ENCODE measurements around the gene NTM.

The NTM gene

DNA sequence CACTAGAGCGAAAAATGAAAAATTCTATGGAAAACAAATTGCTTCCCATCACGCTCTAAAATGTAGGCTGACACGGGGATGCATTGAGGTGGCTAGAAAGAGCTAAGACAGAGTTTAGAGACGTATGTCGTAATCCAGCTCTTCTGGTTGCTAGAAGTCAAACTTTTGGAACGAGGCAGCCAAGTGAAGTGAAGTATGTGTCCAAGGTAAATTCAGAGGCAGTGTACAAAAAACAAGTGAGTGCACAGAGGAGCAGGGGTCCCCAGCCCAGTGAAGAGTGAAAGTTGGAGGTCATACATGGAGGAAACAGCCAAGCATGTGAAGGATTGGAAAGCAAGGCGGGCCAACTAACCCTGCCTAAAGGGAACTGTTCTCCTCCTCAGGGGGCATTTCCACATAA lies 528.5 kb downstream of the NTM start:
- no peak for TF ChIP-seq ZFX (IDR thresholded peaks at IDR 0.05; ENCODE audit: borderline replicate concordance)
- TF ChIP-seq, protein P1, sequence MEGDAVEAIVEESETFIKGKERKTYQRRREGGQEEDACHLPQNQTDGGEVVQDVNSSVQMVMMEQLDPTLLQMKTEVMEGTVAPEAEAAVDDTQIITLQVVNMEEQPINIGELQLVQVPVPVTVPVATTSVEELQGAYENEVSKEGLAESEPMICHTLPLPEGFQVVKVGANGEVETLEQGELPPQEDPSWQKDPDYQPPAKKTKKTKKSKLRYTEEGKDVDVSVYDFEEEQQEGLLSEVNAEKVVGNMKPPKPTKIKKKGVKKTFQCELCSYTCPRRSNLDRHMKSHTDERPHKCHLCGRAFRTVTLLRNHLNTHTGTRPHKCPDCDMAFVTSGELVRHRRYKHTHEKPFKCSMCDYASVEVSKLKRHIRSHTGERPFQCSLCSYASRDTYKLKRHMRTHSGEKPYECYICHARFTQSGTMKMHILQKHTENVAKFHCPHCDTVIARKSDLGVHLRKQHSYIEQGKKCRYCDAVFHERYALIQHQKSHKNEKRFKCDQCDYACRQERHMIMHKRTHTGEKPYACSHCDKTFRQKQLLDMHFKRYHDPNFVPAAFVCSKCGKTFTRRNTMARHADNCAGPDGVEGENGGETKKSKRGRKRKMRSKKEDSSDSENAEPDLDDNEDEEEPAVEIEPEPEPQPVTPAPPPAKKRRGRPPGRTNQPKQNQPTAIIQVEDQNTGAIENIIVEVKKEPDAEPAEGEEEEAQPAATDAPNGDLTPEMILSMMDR (IDR thresholded peaks at IDR 0.05): no peak
- peak overlapping the region; percentile 95 for H3K27ac ChIP-seq

DNA sequence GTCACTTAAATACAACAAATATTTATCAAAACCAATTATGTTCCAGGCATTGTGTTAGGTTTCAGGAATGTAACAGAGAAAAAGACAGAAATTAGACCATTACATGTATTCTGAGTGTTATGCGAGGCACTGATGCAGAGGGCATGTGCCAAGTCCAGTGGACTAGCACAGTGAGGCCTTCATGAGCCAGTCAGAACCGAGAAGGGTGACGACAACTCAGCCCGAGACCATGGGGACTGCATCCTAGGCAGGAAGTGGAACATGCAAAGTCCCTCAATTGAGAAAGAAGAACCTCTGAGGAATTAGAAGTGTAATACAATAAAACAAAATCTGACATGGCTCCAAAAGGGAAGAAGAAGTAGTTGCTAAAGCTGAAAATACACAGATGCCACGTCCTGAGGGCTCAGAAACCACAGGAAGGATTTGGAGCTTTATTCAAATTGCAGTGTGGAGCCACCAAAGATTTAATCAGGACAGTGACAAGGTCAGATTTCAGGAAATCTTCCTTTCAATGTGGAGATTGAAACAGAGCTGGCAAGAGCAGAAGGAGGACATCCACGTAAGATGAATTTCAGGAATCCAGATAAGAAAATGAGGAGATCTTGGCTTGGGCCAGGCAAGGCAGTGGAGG lies 529.6 kb downstream of the NTM start:
- no peak overlapping the region; the same call in 1 of the 2 replicates for H3K27ac ChIP-seq
- TF ChIP-seq, protein P1 (IDR thresholded peaks at IDR 0.05): no peak
- TF ChIP-seq ZFX (IDR thresholded peaks at IDR 0.05; ENCODE audit: borderline replicate concordance): no peak

DNA sequence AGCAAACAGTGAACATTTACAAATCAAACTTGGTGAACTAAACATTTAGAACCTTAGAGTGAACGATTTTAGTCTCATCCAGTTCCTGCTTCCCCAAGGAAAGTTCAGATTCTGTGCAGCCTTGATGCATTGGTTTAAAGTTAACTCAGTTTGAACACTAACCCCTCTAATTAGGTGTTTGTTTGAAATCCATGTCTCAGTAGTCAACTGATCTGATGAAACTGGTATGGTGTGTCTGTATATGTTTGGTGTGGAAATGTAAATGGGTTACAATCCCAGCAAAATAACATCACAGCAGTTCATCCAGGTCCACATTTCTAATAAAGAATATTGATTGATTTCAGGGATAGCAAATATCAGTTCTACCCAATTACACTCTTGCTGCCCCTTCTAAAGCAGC lies 532.0 kb downstream of the NTM start:
- peak overlapping the region; percentile 91 for H3K27ac ChIP-seq
- TF ChIP-seq, protein P1 (IDR thresholded peaks at IDR 0.05): no peak
- TF ChIP-seq ZFX (IDR thresholded peaks at IDR 0.05; ENCODE audit: borderline replicate concordance): no peak

DNA sequence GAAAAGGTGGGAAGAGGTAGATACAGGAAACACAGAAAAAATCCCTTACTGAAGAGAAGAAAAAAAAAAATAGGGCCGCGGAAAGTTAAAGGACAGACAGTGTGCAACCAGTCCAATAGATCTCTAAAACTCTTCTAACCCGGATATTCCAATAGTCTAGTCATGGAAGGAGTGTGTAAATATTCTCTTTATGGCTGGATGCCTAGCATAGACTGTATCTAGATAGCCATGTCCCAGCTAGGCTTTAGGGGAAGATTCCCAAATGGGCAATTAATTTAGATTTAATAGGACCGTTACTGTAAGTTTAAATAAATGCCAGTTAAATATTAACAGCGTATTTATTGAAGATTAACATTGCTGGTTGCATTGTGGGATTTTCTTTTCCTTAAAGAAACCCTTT lies 532.7 kb downstream of the NTM start:
- TF ChIP-seq ZFX (IDR thresholded peaks at IDR 0.05; ENCODE audit: borderline replicate concordance): no peak
- TF ChIP-seq, protein P1 (IDR thresholded peaks at IDR 0.05): no peak
- H3K27ac ChIP-seq: peak overlapping the region; percentile 91

DNA sequence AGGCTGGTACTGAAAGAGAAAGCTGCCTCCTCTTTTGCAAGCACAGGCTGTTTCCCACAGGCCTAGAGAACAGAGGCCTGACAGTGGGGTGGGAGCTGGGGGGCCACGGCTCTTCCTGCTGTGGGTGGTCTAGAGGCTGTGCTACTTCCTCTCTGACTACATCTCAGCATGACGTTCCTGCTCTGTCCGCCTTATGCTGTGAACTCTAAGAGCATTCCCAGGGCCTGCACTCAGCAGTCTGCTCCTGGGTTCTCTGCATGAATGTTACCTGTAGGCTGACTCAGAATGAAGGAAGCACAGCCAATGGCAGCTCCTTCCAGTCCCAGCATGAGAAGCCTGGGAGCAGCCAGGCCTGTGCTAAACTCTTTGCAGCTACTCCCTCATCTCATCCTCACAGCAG lies 534.3 kb downstream of the NTM start:
- TF ChIP-seq ZFX (IDR thresholded peaks at IDR 0.05; ENCODE audit: borderline replicate concordance): no peak
- TF ChIP-seq, protein P1 (IDR thresholded peaks at IDR 0.05): no peak
- H3K27ac ChIP-seq: peak overlapping the region; percentile 91

DNA sequence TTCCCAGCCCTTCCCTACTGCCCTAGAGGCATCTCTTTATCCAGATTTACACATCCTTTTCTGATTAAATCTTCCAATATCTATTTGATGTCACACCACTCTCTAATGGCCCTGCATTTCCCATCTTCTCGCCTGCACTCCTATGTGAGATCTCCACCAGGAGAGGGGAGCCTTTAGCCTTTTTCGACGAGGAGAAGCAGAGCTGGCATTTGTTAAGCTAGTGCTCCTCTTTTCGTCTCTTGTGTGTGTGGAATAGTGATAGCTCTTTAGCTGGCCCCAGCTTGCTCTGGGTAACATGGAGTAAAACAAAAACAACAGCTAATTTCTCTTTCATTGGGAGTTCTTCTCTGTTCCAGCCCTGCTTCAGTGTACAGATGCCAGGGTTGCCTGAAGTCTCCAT lies 536.5 kb downstream of the NTM start:
- no peak for TF ChIP-seq ZFX (IDR thresholded peaks at IDR 0.05; ENCODE audit: borderline replicate concordance)
- TF ChIP-seq, protein P1 (IDR thresholded peaks at IDR 0.05): no peak
- H3K27ac ChIP-seq: peak overlapping the region; percentile 37

DNA sequence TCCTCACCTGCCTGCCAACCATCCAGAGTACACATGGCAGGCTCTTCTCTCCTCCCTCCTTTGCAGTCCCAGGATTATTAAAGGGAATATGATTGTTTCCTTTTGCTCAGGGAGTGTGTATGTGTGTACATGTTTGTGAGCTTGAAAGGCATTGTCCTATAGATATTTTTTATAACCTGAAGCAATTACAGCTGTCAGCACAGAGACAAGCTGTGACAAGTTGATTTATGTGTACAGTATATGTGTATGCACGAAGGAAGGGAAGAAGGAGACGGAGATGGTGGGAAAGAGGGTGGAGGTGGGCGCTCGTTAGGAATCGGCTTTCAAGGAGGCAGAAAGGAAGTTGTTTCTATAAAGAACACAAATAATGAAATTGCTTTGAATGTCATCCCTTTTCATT lies 537.0 kb downstream of the NTM start:
- H3K27ac ChIP-seq: peak overlapping the region; percentile 37
- TF ChIP-seq, protein P1 (IDR thresholded peaks at IDR 0.05): no peak
- no peak for TF ChIP-seq ZFX (IDR thresholded peaks at IDR 0.05; ENCODE audit: borderline replicate concordance)
